Ascending aorta (tissue), 2 donors: ENCODE results near the gene MARK3. TPM values are rescaled to one million over a fixed set of nuclear protein-coding genes. Genes with fewer than 3 reads are reported as not detected.
"Not testable (repeated sequence)": the region's sequence is repeated elsewhere in the genome, so short reads cannot be mapped to it uniquely, and the experiment has no call there.

Source experiments
- DNase-seq, 2 donors: peaks; one replicate each; pipeline ENCODE4 v3.0.0-alpha.2; 2019; ENCODE audit warnings: low spot score in 2 of 2
- H3K27ac ChIP-seq, 2 donors: fragments of 200-600 bp; sonication (generic); one replicate each; pipeline ENCODE4 v1.5.1; 2016 to 2017; ENCODE audit warnings: mild to moderate bottlenecking in 1 of 2
- H3K27me3 ChIP-seq: fragments of 200-600 bp; sonication (generic); one replicate; pipeline ENCODE4 v1.5.1; 2017
- H3K36me3 ChIP-seq, 2 donors: fragments of 200-600 bp; sonication (generic); one replicate each; pipeline ENCODE4 v1.5.1; 2016
- H3K4me1 ChIP-seq, 2 donors: fragments of 200-600 bp; sonication (generic); one replicate each; pipeline ENCODE4 v1.5.1; 2016 to 2017; ENCODE audit warnings: mild to moderate bottlenecking in 1 of 2
- H3K4me3 ChIP-seq, 2 donors: fragments of 200-600 bp; sonication (generic); one replicate each; pipeline ENCODE4 v1.5.1; 2016 to 2017; ENCODE audit warnings: mild to moderate bottlenecking in 1 of 2
- H3K9me3 ChIP-seq, 2 donors: fragments of 200-600 bp; sonication (generic); one replicate each; pipeline ENCODE4 v1.5.1; 2016
- intact Hi-C: fragments of 100-400 bp; cut with DNase I; formaldehyde crosslinking; loops from one replicate; pipeline ENCODE4 v1.15.1; 2023
- total RNA-seq: library from RNA; depleted of rRNA; stranded (reverse); fragments of >200 nt; gene quantifications from one replicate; pipeline ENCODE4 v1.1.0, GENCODE V29; 2016
- TF ChIP-seq, protein P1 (sequence below), 3 experiments: fragments of 200-600 bp in 2 of 3; fragments of 450-650 bp in 1 of 3; sonication (generic) in 2 of 3; IDR thresholded peaks; one replicate each; pipeline ENCODE4 v1.5.1; 2016 to 2019; ENCODE audit warnings: antibody characterized with exemption in 3 of 3, mild to moderate bottlenecking in 1 of 3, moderate library complexity in 1 of 3

Gene MARK3
- total RNA-seq, 1 donor from 2014 or later = 78.1 TPM

GRCh38 chr14:103522649-103523574 is 137.7 kb downstream of the MARK3 start, which contains the start of gene CKB:
TSS of gene CKB (minus strand) at chr14:103522830. CDS start at chr14:103522493, 337 bp downstream.
- H3K4me1 ChIP-seq = peaks cover 24 to 30% of the 10 kb centered on the region in 2 donors
- no peaks in the 10 kb centered on the region for H3K27me3 ChIP-seq
- TF ChIP-seq, protein P1, sequence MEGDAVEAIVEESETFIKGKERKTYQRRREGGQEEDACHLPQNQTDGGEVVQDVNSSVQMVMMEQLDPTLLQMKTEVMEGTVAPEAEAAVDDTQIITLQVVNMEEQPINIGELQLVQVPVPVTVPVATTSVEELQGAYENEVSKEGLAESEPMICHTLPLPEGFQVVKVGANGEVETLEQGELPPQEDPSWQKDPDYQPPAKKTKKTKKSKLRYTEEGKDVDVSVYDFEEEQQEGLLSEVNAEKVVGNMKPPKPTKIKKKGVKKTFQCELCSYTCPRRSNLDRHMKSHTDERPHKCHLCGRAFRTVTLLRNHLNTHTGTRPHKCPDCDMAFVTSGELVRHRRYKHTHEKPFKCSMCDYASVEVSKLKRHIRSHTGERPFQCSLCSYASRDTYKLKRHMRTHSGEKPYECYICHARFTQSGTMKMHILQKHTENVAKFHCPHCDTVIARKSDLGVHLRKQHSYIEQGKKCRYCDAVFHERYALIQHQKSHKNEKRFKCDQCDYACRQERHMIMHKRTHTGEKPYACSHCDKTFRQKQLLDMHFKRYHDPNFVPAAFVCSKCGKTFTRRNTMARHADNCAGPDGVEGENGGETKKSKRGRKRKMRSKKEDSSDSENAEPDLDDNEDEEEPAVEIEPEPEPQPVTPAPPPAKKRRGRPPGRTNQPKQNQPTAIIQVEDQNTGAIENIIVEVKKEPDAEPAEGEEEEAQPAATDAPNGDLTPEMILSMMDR (IDR thresholded peaks at IDR 0.05) = no peak
- H3K4me3 ChIP-seq = peak within 1 kb of the TSS; percentile 73 to 75
- no peaks in the 10 kb centered on the region for H3K36me3 ChIP-seq
- H3K9me3 ChIP-seq = no peaks in the 10 kb centered on the region
- peak within 1 kb of the TSS; percentile 79 to 82 for H3K27ac ChIP-seq
- DNase-seq = peak in 1 of 2 donors; percentile 82
- intact Hi-C loops = no loop called here

GRCh38 chr14:103523575-103523954 is 138.3 kb downstream of the MARK3 start:
- DNase-seq = no peak
- H3K27me3 ChIP-seq = no peaks in the 10 kb centered on the region
- peaks cover 21 to 27% of the 10 kb centered on the region in 2 donors for H3K4me1 ChIP-seq
- TF ChIP-seq, protein P1 (IDR thresholded peaks at IDR 0.05) = no peak
- intact Hi-C loops = no loop called here
- no peaks in the 10 kb centered on the region for H3K9me3 ChIP-seq
- no peaks in the 10 kb centered on the region for H3K36me3 ChIP-seq
- no peak overlapping the region for H3K27ac ChIP-seq
- no peak overlapping the region for H3K4me3 ChIP-seq

GRCh38 chr14:103524002-103524935 is 139.1 kb downstream of the MARK3 start:
- intact Hi-C loops = no loop called here
- Histone ChIP-seq H3K27ac (no peak overlapping the region), H3K4me1 (peaks cover 20 to 22% of the 10 kb centered on the region in 2 donors), H3K36me3 (no peaks in the 10 kb centered on the region), H3K4me3 (no peak overlapping the region), H3K27me3 (no peaks in the 10 kb centered on the region), H3K9me3 (no peaks in the 10 kb centered on the region)
- peak in 1 of 2 donors; percentile 64 for DNase-seq
- TF ChIP-seq, protein P1 (IDR thresholded peaks at IDR 0.05) = no peak

- intact Hi-C loops, H3K27ac ChIP-seq: not testable (repeated sequence)
Measured at GRCh38 chr14:103525430-103526246, 140.4 kb downstream of the MARK3 start.

DNA sequence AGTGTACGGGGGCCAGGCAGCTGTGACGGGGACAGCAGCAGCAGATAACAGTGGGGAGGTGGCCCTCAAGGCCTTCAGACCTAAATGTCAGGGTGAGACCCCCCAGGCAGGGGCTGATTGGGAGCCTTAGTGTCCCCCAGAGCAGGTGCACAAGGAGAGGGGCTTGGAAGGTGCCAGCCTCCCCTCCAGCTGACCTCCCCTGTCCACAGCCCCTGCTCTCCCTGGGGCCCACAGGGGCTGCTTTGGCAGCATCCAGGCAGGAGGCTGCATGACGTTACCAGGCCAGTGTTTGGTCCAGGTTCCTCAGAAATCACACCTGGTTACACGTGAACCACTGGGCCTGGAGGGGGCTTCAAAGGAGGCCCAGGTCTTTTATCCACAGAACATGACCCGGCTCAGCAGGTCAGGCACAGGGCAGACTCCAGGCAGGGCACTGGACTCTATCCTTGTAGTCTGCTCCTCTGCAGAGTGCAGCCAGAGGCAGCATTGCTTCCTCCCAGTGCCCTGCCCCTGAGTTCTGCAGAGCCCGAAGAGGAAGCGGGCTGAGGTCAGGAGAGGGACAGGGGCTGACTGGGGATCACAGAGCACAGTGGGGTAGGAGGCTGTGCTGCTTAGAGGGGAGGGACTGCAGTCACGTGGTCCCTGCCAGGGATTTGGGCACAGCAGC is 141.2 kb downstream of the MARK3 start:
- intact Hi-C loops = no loop called here
- H3K36me3 ChIP-seq = no peaks in the 10 kb centered on the region
- H3K4me1 ChIP-seq = peaks cover 16 to 23% of the 10 kb centered on the region in 2 donors
- DNase-seq = peak in 1 of 2 donors; percentile 61
- TF ChIP-seq, protein P1 (IDR thresholded peaks at IDR 0.05) = no peak
- no peak overlapping the region for H3K27ac ChIP-seq
- no peaks in the 10 kb centered on the region for H3K27me3 ChIP-seq
- H3K9me3 ChIP-seq = no peaks in the 10 kb centered on the region
- no peak overlapping the region for H3K4me3 ChIP-seq

More at GRCh38 chr14:103525430-103526246, 140.4 kb downstream of the MARK3 start:
- H3K36me3 ChIP-seq, DNase-seq, H3K27me3 ChIP-seq, H3K9me3 ChIP-seq, H3K4me3 ChIP-seq: not testable (repeated sequence)
- peaks cover 19 to 23% of the 10 kb centered on the region in 2 donors for H3K4me1 ChIP-seq
